GM23338 (cell line): ENCODE data around the gene WDR74. TPM values are rescaled to one million over a fixed set of nuclear protein-coding genes. Genes with fewer than 3 reads are reported as not detected.

ENCODE experiments used
- ATAC-seq: fragments of 200-7000 bp; cut with Tn5 transposase; 3 replicates; pipeline ENCODE4 v1.9.1; 2020
- DNase-seq: peaks from one replicate; pipeline ENCODE4 v3.0.0-alpha.2; 2015; ENCODE audit warnings: low spot score
- H2AFZ ChIP-seq: fragments of 200-600 bp; sonication (generic); 2 replicates; pipeline ENCODE4 v1.8.0; 2016; ENCODE audit warnings: antibody characterized with exemption, mild to moderate bottlenecking, moderate library complexity
- H3F3A ChIP-seq: fragments of 200-600 bp; sonication (generic); replicated peaks from 2 replicates; pipeline ENCODE4 v1.8.0; 2017; ENCODE audit warnings: antibody characterized with exemption, mixed run types, low read depth
- H3K27ac ChIP-seq: fragments of 200-600 bp; sonication (generic); 2 replicates; pipeline ENCODE4 v1.6.1; 2016; ENCODE audit warnings: low read depth
- H3K27me3 ChIP-seq: fragments of 200-600 bp; sonication (generic); 2 replicates; pipeline ENCODE4 v1.8.0; 2016; ENCODE audit warnings: mild to moderate bottlenecking, mixed run types, moderate library complexity; ENCODE audit not compliant: insufficient read depth
- H3K36me3 ChIP-seq: fragments of 200-600 bp; sonication (generic); 2 replicates; pipeline ENCODE4 v1.8.0; 2016; ENCODE audit warnings: mild to moderate bottlenecking; ENCODE audit not compliant: insufficient read depth
- H3K4me1 ChIP-seq: fragments of 200-600 bp; sonication (generic); 2 replicates; pipeline ENCODE4 v1.8.0; 2016; ENCODE audit warnings: mild to moderate bottlenecking, moderate library complexity; ENCODE audit not compliant: insufficient read depth
- H3K4me2 ChIP-seq: fragments of 200-600 bp; sonication (generic); 2 replicates; pipeline ENCODE4 v1.7.1; 2017; ENCODE audit warnings: mixed run types
- H3K4me3 ChIP-seq: fragments of 200-600 bp; sonication (generic); 2 replicates; pipeline ENCODE4 v1.6.1; 2016; ENCODE audit warnings: mixed run types
- H3K79me2 ChIP-seq: fragments of 200-600 bp; sonication (generic); replicated peaks from 2 replicates; pipeline ENCODE4 v1.8.0; 2017; ENCODE audit warnings: mild to moderate bottlenecking; ENCODE audit not compliant: insufficient read depth
- H3K9me2 ChIP-seq: fragments of 200-600 bp; sonication (generic); 2 replicates; pipeline ENCODE4 v1.8.0; 2017; ENCODE audit not compliant: insufficient read depth
- H4K20me1 ChIP-seq: fragments of 200-600 bp; sonication (generic); replicated peaks from 2 replicates; pipeline ENCODE4 v1.8.0; 2017; ENCODE audit warnings: mild to moderate bottlenecking; ENCODE audit not compliant: insufficient read depth
- H3K27ac Mint-ChIP-seq: 2 replicates; pipeline ENCODE4 v1.8.0; 2020; ENCODE audit warnings: inconsistent platforms, mild to moderate bottlenecking, moderate library complexity, mixed read lengths
- H3K27me3 Mint-ChIP-seq: 3 replicates; pipeline ENCODE4 v1.8.0; 2022; ENCODE audit warnings: low read depth, mild to moderate bottlenecking, moderate library complexity, mixed read lengths, inconsistent platforms; ENCODE audit not compliant: insufficient read depth, poor library complexity
- H3K36me3 Mint-ChIP-seq: 3 replicates; pipeline ENCODE4 v1.8.0; 2021; ENCODE audit warnings: low read depth, mild to moderate bottlenecking, inconsistent platforms, moderate library complexity, mixed read lengths
- H3K4me1 Mint-ChIP-seq: 3 replicates; pipeline ENCODE4 v1.8.0; 2020; ENCODE audit warnings: mild to moderate bottlenecking, inconsistent platforms, mixed read lengths
- H3K4me3 Mint-ChIP-seq: 3 replicates; pipeline ENCODE4 v1.8.0; 2021; ENCODE audit warnings: moderate library complexity, mild to moderate bottlenecking, inconsistent platforms, mixed read lengths
- H3K9me3 Mint-ChIP-seq: 3 replicates; pipeline ENCODE4 v1.8.0; 2020; ENCODE audit warnings: moderate library complexity, mild to moderate bottlenecking, inconsistent platforms, mixed read lengths
- EZH2 ChIP-seq: fragments of 200-600 bp; sonication (generic); IDR thresholded peaks from one replicate; pipeline ENCODE4 v1.8.0; 2017; ENCODE audit warnings: antibody characterized with exemption, mild to moderate bottlenecking, low read depth; ENCODE audit not compliant: unreplicated experiment
- NANOG ChIP-seq: IDR thresholded peaks from 2 replicates; pipeline ENCODE4 v1.6.1; 2016; ENCODE audit warnings: antibody characterized with exemption, borderline replicate concordance
- POLR2AphosphoS5 ChIP-seq: IDR thresholded peaks from 2 replicates; pipeline ENCODE4 v1.6.1; 2016; ENCODE audit warnings: antibody characterized with exemption, low read depth
- STAT1 ChIP-seq: IDR thresholded peaks from one replicate; pipeline ENCODE4 v1.6.1; 2016; ENCODE audit warnings: antibody characterized with exemption; ENCODE audit not compliant: unreplicated experiment
- polyA plus RNA-seq: library from polyadenylated mRNA; unstranded; fragments of >200 nt; fragmentation: Nextera tagmentation; extraction: Ambion mirVana; gene quantifications from 2 replicates; pipeline ENCODE4 v1.2.1, GENCODE V29; 2016
- total RNA-seq: library from RNA; depleted of rRNA; stranded (reverse); fragments of >200 nt; shearing (Covaris generic); gene quantifications from 2 replicates; pipeline ENCODE4 v1.2.3, GENCODE V29; 2014
- TF ChIP-seq, protein P1 (sequence below): IDR thresholded peaks from one replicate; pipeline ENCODE4 v1.6.1; 2018; ENCODE audit warnings: antibody characterized with exemption; ENCODE audit not compliant: unreplicated experiment
- TF ChIP-seq, protein P2 (sequence below): fragments of 250-450 bp; sonication (Bioruptor Pico); IDR thresholded peaks from 2 replicates; pipeline ENCODE4 v1.5.0; 2020; ENCODE audit warnings: mild to moderate bottlenecking, moderate library complexity
- TF ChIP-seq, protein P3 (sequence below), 2 experiments: fragments of 200-600 bp in 1 of 2; sonication (generic) in 1 of 2; conservative IDR thresholded peaks; 2 replicates each; pipeline versions ENCODE4 v1.5.1 to v1.6.1; 2016 to 2017; ENCODE audit warnings: antibody characterized with exemption in 2 of 2, low read depth in 2 of 2, mild to moderate bottlenecking in 2 of 2, moderate library complexity in 1 of 2

The WDR74 gene
- total and polyA plus RNA-seq, 2 experiments from 2014 or later = 94.4 to 136 TPM

DNA sequence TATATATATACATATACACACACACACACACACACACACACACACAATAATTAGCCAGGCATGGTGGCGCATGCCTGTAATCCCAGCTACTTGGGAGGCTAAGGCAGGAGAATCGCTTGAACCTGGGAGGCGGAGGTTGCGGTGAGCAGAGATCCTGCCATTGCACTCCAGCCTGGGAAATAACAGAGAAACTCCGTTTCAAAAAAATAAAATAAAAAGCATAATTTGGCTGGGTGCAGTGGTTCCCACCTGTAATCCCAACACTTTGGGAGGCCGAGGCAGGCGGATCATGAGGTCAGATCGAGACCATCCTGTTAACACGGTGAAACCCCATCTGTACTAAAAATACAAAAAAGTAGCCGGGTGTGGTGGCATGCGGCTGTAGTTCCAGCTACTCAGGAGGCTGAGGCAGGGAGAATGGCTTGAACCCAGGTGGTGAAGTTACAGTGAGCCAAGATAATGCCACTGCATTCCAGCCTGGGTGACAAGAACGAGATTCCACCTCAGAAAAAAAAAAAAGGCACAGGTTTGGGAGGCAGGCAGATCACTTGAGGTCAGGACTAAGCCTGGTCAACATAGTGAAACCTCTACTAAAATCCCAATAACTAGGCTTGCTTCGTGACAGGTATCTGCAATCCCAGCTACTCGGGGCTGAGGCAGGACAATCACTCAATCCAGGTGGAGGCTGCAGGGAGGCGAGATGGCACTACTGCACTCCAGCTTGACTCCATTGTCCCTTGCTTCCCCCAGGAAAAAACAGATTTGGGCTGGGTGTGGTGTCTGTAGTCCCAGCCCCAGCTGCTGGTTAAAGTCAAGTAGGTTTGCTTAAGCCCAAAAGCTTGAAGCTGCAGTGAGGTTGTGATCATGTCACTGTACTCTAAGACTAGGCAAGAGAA, 11.8 kb upstream of the WDR74 start (continued):
- no peak for TF ChIP-seq STAT1
- TF ChIP-seq, protein P1, sequence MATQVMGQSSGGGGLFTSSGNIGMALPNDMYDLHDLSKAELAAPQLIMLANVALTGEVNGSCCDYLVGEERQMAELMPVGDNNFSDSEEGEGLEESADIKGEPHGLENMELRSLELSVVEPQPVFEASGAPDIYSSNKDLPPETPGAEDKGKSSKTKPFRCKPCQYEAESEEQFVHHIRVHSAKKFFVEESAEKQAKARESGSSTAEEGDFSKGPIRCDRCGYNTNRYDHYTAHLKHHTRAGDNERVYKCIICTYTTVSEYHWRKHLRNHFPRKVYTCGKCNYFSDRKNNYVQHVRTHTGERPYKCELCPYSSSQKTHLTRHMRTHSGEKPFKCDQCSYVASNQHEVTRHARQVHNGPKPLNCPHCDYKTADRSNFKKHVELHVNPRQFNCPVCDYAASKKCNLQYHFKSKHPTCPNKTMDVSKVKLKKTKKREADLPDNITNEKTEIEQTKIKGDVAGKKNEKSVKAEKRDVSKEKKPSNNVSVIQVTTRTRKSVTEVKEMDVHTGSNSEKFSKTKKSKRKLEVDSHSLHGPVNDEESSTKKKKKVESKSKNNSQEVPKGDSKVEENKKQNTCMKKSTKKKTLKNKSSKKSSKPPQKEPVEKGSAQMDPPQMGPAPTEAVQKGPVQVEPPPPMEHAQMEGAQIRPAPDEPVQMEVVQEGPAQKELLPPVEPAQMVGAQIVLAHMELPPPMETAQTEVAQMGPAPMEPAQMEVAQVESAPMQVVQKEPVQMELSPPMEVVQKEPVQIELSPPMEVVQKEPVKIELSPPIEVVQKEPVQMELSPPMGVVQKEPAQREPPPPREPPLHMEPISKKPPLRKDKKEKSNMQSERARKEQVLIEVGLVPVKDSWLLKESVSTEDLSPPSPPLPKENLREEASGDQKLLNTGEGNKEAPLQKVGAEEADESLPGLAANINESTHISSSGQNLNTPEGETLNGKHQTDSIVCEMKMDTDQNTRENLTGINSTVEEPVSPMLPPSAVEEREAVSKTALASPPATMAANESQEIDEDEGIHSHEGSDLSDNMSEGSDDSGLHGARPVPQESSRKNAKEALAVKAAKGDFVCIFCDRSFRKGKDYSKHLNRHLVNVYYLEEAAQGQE = no peak

DNA sequence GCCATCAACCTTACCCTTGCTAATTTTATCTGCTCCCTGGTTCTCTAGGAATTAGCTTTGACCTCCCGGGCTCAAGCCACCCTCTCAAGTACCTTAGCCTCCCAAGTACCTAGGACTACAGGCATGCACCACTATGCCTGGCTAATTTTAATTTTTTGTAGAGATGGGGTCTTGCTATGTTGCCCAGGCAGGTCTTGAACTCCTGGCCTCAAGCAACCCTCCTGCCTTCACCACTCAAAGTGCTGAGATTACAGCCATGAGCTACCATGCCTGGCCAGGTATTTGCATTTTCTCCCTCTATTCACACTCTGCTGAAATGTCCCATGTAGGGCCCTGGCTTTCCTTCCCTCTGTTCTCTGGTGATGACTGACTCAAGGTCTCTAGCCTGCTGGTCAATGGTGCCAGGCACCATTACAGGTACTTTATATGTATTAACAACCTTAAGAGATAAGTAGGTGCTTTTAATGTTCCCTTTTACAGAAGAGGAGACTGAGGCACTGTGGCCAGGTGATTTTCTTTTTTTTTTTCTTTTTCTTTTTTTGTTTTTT, 8.5 kb upstream of the WDR74 start:
- Histone ChIP-seq H3K4me2 (no peak overlapping the region), H3K79me2 (peaks cover 5% of the 10 kb centered on the region), H2AFZ (no peak overlapping the region), H4K20me1 (no peaks in the 10 kb centered on the region), H3K9me2 (no peaks in the 10 kb centered on the region), H3K4me3 (no peak overlapping the region), H3K27ac (no peak overlapping the region), H3K4me1 (peaks cover 8% of the 10 kb centered on the region; the same call in 1 of the 2 replicates), H3F3A (peaks cover 38% of the 10 kb centered on the region), H3K27me3 (no peaks in the 10 kb centered on the region), H3K36me3 (peaks cover 11% of the 10 kb centered on the region)
- peaks cover 21% of the 10 kb centered on the region for H3K9me3 Mint-ChIP-seq
- H3K4me1 Mint-ChIP-seq = peaks cover 20% of the 10 kb centered on the region
- no peak overlapping the region; the same call in 2 of the 3 replicates for H3K4me3 Mint-ChIP-seq
- DNase-seq (no peak), ATAC-seq (no peak)
- peaks cover 32% of the 10 kb centered on the region for H3K36me3 Mint-ChIP-seq
- H3K27me3 Mint-ChIP-seq = peaks cover 35% of the 10 kb centered on the region
- no peak overlapping the region for H3K27ac Mint-ChIP-seq
- TF ChIP-seq EZH2 = no peak
- TF ChIP-seq, protein P1 = no peak
- TF ChIP-seq POLR2AphosphoS5 = no peak
- TF ChIP-seq, protein P2, sequence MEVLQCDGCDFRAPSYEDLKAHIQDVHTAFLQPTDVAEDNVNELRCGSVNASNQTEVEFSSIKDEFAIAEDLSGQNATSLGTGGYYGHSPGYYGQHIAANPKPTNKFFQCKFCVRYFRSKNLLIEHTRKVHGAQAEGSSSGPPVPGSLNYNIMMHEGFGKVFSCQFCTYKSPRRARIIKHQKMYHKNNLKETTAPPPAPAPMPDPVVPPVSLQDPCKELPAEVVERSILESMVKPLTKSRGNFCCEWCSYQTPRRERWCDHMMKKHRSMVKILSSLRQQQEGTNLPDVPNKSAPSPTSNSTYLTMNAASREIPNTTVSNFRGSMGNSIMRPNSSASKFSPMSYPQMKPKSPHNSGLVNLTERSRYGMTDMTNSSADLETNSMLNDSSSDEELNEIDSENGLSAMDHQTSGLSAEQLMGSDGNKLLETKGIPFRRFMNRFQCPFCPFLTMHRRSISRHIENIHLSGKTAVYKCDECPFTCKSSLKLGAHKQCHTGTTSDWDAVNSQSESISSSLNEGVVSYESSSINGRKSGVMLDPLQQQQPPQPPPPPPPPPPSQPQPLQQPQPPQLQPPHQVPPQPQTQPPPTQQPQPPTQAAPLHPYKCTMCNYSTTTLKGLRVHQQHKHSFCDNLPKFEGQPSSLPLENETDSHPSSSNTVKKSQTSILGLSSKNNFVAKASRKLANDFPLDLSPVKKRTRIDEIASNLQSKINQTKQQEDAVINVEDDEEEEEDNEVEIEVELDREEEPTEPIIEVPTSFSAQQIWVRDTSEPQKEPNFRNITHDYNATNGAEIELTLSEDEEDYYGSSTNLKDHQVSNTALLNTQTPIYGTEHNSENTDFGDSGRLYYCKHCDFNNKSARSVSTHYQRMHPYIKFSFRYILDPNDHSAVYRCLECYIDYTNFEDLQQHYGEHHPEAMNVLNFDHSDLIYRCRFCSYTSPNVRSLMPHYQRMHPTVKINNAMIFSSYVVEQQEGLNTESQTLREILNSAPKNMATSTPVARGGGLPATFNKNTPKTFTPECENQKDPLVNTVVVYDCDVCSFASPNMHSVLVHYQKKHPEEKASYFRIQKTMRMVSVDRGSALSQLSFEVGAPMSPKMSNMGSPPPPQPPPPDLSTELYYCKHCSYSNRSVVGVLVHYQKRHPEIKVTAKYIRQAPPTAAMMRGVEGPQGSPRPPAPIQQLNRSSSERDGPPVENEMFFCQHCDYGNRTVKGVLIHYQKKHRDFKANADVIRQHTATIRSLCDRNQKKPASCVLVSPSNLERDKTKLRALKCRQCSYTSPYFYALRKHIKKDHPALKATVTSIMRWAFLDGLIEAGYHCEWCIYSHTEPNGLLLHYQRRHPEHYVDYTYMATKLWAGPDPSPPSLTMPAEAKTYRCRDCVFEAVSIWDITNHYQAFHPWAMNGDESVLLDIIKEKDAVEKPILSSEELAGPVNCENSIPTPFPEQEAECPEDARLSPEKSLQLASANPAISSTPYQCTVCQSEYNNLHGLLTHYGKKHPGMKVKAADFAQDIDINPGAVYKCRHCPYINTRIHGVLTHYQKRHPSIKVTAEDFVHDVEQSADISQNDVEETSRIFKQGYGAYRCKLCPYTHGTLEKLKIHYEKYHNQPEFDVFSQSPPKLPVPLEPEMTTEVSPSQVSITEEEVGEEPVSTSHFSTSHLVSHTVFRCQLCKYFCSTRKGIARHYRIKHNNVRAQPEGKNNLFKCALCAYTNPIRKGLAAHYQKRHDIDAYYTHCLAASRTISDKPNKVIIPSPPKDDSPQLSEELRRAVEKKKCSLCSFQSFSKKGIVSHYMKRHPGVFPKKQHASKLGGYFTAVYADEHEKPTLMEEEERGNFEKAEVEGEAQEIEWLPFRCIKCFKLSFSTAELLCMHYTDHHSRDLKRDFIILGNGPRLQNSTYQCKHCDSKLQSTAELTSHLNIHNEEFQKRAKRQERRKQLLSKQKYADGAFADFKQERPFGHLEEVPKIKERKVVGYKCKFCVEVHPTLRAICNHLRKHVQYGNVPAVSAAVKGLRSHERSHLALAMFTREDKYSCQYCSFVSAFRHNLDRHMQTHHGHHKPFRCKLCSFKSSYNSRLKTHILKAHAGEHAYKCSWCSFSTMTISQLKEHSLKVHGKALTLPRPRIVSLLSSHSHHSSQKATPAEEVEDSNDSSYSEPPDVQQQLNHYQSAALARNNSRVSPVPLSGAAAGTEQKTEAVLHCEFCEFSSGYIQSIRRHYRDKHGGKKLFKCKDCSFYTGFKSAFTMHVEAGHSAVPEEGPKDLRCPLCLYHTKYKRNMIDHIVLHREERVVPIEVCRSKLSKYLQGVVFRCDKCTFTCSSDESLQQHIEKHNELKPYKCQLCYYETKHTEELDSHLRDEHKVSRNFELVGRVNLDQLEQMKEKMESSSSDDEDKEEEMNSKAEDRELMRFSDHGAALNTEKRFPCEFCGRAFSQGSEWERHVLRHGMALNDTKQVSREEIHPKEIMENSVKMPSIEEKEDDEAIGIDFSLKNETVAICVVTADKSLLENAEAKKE (CRISPR knock-in tag) = no peak
- no peak for TF ChIP-seq NANOG
- TF ChIP-seq, protein P3, sequence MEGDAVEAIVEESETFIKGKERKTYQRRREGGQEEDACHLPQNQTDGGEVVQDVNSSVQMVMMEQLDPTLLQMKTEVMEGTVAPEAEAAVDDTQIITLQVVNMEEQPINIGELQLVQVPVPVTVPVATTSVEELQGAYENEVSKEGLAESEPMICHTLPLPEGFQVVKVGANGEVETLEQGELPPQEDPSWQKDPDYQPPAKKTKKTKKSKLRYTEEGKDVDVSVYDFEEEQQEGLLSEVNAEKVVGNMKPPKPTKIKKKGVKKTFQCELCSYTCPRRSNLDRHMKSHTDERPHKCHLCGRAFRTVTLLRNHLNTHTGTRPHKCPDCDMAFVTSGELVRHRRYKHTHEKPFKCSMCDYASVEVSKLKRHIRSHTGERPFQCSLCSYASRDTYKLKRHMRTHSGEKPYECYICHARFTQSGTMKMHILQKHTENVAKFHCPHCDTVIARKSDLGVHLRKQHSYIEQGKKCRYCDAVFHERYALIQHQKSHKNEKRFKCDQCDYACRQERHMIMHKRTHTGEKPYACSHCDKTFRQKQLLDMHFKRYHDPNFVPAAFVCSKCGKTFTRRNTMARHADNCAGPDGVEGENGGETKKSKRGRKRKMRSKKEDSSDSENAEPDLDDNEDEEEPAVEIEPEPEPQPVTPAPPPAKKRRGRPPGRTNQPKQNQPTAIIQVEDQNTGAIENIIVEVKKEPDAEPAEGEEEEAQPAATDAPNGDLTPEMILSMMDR (conservative IDR thresholded peaks at IDR 0.05; ENCODE audit: low read depth in 2 of 2) = no peak
